Measurements from ENCODE around the gene DCST2. TPM values are rescaled to one million over a fixed set of nuclear protein-coding genes. Genes with fewer than 3 reads are reported as not detected.
A peak's percentile ranks its signal among the peaks of the same experiment; 100 is the strongest.
"Not testable (repeated sequence)": the region's sequence is repeated elsewhere in the genome, so short reads cannot be mapped to it uniquely, and the experiment has no call there.

Gene DCST2
- total RNA-seq, 1 experiment from 2014 or later, result 0.21 TPM

- H3K27ac ChIP-seq (ENCODE audit: low read depth, low read length, poor library complexity, severe bottlenecking), result peak within 1 kb of the TSS; percentile 75
- intact Hi-C loops (cut with micrococcal nuclease; ENCODE audit: unreplicated experiment), result no loop called here
Observed at GRCh38 chr1:154982897-154983648, 50.5 kb downstream of the DCST2 start, which contains the start of gene FLAD1. Gene FLAD1 (plus strand): TSS chr1:154983344. CDS start chr1:154983695, 351 bp downstream.

DNA sequence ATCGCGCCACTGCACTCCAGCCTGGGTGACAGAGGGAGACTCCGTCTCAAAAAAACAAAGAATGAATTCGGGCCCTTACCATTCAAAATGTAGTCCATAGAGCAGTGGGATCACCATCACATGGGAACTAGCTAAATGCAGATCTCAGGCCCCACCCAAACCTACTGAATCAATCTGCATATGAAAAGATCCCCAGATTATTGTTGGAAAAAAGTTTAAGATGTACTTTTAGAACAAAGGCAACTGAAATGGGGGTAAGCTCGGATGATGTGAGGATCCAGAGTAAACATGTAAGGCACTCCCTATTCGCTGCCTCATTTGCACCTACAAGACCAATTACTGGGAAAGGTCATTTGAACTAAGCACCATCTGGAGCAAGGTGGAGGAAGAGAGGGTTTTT is 51.2 kb downstream of the DCST2 start:
- H3K27ac ChIP-seq (ENCODE audit: low read depth, low read length, poor library complexity, severe bottlenecking), result peak overlapping the region; percentile 75
- peaks cover 9% of the 10 kb centered on the region for H3K4me1 ChIP-seq (ENCODE audit: insufficient read depth, low read length, poor library complexity, severe bottlenecking)
- ChIA-PET POLR2A (ENCODE audit: low non-redundant PET) (no interaction called here), CTCF (no interaction called here)
- TSS peak; percentile 99 for BruUV-seq (replicated peaks)
- DNase-seq (ENCODE audit: low spot score), result no peak
- no peaks in the 10 kb centered on the region for H3K27me3 ChIP-seq (replicated peaks; ENCODE audit: insufficient read depth, low read depth, low read length, poor library complexity)
- H3K9me3 ChIP-seq (ENCODE audit: low read depth, low read length, poor library complexity, severe bottlenecking), result no peaks in the 10 kb centered on the region
- no peak for TF ChIP-seq EZH2 (IDR thresholded peaks at IDR 0.05; ENCODE audit: borderline replicate concordance, low read depth, low read length, poor library complexity, severe bottlenecking)
- no peak for TF ChIP-seq CTCF (conservative IDR thresholded peaks at IDR 0.05; ENCODE audit: low read depth, low read length)
- peaks cover 38% of the 10 kb centered on the region for H3K36me3 ChIP-seq (ENCODE audit: insufficient read depth, low read length, poor library complexity, severe bottlenecking)
- H3K4me3 ChIP-seq (ENCODE audit: low read depth, low read length, poor library complexity, severe bottlenecking), result peak overlapping the region; percentile 76
- intact Hi-C loops (cut with micrococcal nuclease; ENCODE audit: unreplicated experiment), result no loop called here

More at GRCh38 chr1:154982897-154983648, 50.5 kb downstream of the DCST2 start, which contains the start of gene FLAD1:
- H3K9me3 ChIP-seq (ENCODE audit: low read depth, low read length, poor library complexity, severe bottlenecking), result no peaks in the 10 kb centered on the region
- ChIA-PET POLR2A (ENCODE audit: low non-redundant PET) (interaction anchor here (0.7 kb wide), 1 partner anchor 35 kb away, joined by 4 read pairs; no protein-coding TSS in a partner anchor), CTCF (interaction anchor here (0.6 to 0.7 kb wide), 2 partner anchors 12 to 504 kb away, joined by 3 to 4 read pairs; no protein-coding TSS in a partner anchor)
- DNase-seq (ENCODE audit: low spot score), result peak; percentile 100
- peaks cover 38% of the 10 kb centered on the region for H3K36me3 ChIP-seq (ENCODE audit: insufficient read depth, low read length, poor library complexity, severe bottlenecking)
- peak within 1 kb of the TSS; percentile 76 for H3K4me3 ChIP-seq (ENCODE audit: low read depth, low read length, poor library complexity, severe bottlenecking)
- H3K27me3 ChIP-seq (replicated peaks; ENCODE audit: insufficient read depth, low read depth, low read length, poor library complexity), result no peaks in the 10 kb centered on the region
- H3K4me1 ChIP-seq (ENCODE audit: insufficient read depth, low read length, poor library complexity, severe bottlenecking), result peaks cover 6% of the 10 kb centered on the region
- no TSS peak for BruUV-seq (replicated peaks)
- no peak for TF ChIP-seq CTCF (conservative IDR thresholded peaks at IDR 0.05; ENCODE audit: low read depth, low read length)
- no peak for TF ChIP-seq EZH2 (IDR thresholded peaks at IDR 0.05; ENCODE audit: borderline replicate concordance, low read depth, low read length, poor library complexity, severe bottlenecking)

- Histone ChIP-seq H3K4me1 (ENCODE audit: insufficient read depth, low read length, poor library complexity, severe bottlenecking) (peaks cover 26% of the 10 kb centered on the region), H3K27ac (ENCODE audit: low read depth, low read length, poor library complexity, severe bottlenecking) (peak overlapping the region; percentile 96), H3K9me3 (ENCODE audit: low read depth, low read length, poor library complexity, severe bottlenecking) (no peaks in the 10 kb centered on the region), H3K36me3 (ENCODE audit: insufficient read depth, low read length, poor library complexity, severe bottlenecking) (peaks cover 37% of the 10 kb centered on the region), H3K4me3 (ENCODE audit: low read depth, low read length, poor library complexity, severe bottlenecking) (no peak overlapping the region), H3K27me3 (replicated peaks; ENCODE audit: insufficient read depth, low read depth, low read length, poor library complexity) (no peaks in the 10 kb centered on the region)
- no peak for DNase-seq (ENCODE audit: low spot score)
- no TSS peak for BruUV-seq (replicated peaks)
- intact Hi-C loops (cut with micrococcal nuclease; ENCODE audit: unreplicated experiment), result no loop called here
- ChIA-PET POLR2A (ENCODE audit: low non-redundant PET) (no interaction called here), CTCF (no interaction called here)
- TF ChIP-seq EZH2 (IDR thresholded peaks at IDR 0.05; ENCODE audit: borderline replicate concordance, low read depth, low read length, poor library complexity, severe bottlenecking), result no peak
- no peak for TF ChIP-seq CTCF (conservative IDR thresholded peaks at IDR 0.05; ENCODE audit: low read depth, low read length)
Observed at GRCh38 chr1:154978360-154978759, 55.2 kb downstream of the DCST2 start.

DNA sequence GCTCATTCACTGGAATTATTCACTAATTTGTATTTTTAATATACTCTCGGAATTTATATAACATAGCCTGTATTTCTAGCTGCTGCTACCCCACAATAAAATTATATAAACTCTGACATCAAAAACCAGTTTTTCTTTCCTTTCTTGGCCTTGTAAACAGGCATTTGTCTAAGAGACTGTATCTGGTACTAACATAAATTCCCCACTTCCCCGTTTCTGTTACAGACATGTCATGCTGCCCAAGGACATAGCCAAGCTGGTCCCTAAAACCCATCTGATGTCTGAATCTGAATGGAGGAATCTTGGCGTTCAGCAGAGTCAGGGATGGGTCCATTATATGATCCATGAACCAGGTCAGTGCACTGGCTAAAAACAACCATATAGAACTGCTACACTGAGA is 55.8 kb downstream of the DCST2 start:
- peak overlapping the region; percentile 96 for H3K27ac ChIP-seq (ENCODE audit: low read depth, low read length, poor library complexity, severe bottlenecking)
- CTCF ChIA-PET; BruUV-seq (replicated peaks); H3K9me3 ChIP-seq (ENCODE audit: low read depth, low read length, poor library complexity, severe bottlenecking); DNase-seq (ENCODE audit: low spot score); POLR2A ChIA-PET (ENCODE audit: low non-redundant PET); H3K4me3 ChIP-seq (ENCODE audit: low read depth, low read length, poor library complexity, severe bottlenecking); intact Hi-C loops (cut with micrococcal nuclease; ENCODE audit: unreplicated experiment); H3K27me3 ChIP-seq (replicated peaks; ENCODE audit: insufficient read depth, low read depth, low read length, poor library complexity): not testable (repeated sequence)
- peaks cover 37% of the 10 kb centered on the region for H3K36me3 ChIP-seq (ENCODE audit: insufficient read depth, low read length, poor library complexity, severe bottlenecking)
- peaks cover 32% of the 10 kb centered on the region for H3K4me1 ChIP-seq (ENCODE audit: insufficient read depth, low read length, poor library complexity, severe bottlenecking)
